HG02943 (cell line): ENCODE results near the gene LRRC70.

ENCODE experiments used
- ATAC-seq: cut with Tn5 transposase; IDR thresholded peaks from one replicate; pipeline ENCODE4 v1.9.1; 2021; ENCODE audit warnings: mild to moderate bottlenecking, low read depth, moderate library complexity; ENCODE audit not compliant: unreplicated experiment

Gene LRRC70

GRCh38 chr5:62572918-62573514 lies 5.6 kb upstream of the LRRC70 start:
- no peak for ATAC-seq

GRCh38 chr5:62574599-62574998 lies 4.0 kb upstream of the LRRC70 start:
- no peak for ATAC-seq

GRCh38 chr5:62575066-62575465 lies 3.6 kb upstream of the LRRC70 start:
- ATAC-seq, result no peak

- no peak for ATAC-seq
Measured at GRCh38 chr5:62575489-62575888, 3.1 kb upstream of the LRRC70 start.

DNA sequence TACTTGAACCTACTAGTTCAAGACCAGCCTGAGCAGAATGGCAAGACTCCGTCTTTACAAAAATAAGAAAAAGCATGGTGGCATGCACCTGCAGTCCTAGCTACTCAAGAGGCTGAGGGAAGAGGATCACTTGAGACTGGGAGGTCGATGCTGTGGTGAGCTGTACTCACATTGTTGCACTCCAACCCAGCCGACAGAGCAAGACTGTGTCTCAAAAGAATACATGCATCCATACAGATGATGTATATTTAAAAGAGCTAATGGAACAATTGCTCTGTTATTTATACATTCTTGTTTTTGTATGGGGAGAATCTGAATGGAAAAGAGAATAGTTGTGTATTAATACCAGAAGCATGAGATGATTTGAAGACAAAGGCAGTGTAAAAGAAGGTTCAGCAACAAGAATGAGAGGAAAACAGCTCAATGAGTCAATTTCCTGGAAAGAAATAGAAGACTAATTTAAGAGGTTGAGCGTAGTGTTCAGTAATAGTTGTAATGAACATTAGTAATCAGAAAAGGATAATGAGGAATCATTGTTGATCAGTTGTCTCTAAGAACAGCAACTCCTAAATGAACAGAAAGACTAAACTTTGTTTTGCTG lies 1.9 kb upstream of the LRRC70 start:
- no peak for ATAC-seq

GRCh38 chr5:62577488-62577887 lies 1.1 kb upstream of the LRRC70 start:
- ATAC-seq, result no peak

DNA sequence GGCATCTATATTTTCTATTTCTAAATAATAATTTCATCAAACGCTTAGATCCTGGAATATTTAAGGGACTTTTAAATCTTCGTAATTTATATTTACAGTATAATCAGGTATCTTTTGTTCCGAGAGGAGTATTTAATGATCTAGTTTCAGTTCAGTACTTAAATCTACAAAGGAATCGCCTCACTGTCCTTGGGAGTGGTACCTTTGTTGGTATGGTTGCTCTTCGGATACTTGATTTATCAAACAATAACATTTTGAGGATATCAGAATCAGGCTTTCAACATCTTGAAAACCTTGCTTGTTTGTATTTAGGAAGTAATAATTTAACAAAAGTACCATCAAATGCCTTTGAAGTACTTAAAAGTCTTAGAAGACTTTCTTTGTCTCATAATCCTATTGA lies 1.1 kb downstream of the LRRC70 start:
- no peak for ATAC-seq

DNA sequence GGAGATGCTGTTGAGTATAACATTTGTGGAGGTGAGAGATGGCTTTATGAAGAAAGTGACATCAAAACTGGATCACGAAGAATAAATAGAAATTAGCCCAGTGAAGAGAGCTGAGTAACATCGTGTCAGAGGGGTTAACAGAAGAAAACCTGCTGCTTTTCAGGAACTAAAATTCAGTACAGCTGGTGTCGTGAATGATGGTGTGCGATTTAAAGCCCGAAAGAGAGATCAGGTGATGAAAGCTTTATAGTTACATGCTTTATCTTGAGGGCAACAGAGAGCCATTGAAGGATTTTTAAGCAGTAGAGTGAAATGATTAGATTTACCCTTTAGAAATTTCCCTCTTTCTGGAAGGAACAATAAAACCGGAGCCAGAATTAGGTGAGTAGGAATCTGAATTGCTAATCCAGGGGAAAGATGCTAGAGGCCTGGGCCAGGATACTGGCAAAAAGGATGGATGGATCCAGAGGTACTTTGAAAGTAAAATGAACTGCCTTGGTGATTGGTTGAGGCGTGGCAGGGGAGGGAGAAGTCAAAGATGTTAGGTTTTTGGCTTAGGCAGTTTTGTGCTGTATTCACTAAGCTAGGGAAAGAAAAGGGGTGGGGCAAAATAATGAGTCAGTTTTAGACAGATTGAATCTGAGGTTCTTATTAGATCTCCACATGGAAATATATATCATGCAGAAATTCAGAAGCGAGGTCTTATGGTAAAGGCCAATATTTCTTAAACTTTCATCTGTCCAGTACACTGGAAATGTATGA lies 3.4 kb downstream of the LRRC70 start:
- ATAC-seq, result no peak

DNA sequence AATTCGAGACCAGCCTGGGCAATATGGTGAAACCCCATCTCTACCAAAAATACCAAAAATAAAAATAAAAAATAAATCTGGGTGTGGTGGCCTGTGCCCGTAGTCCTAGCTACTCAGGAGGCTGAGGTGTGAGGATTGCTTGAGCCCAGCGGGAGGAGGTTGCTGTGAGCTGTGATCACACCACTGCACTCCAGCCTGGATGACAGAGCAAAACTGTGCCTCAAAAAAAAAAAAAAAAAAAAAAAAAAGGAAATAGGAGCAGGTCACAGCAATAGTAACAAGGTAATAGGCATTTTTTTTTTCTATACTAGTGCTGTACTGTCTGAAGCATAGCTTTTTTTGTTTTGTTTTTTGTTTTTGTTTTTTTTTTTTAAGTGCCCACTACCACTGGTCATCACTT lies 5.8 kb downstream of the LRRC70 start:
- no peak for ATAC-seq

- ATAC-seq, result no peak
Measured at GRCh38 chr5:62585306-62585705, 6.7 kb downstream of the LRRC70 start.

- ATAC-seq, result no peak
Measured at GRCh38 chr5:62585751-62586150, 7.1 kb downstream of the LRRC70 start.

- ATAC-seq, result no peak
Measured at GRCh38 chr5:62587737-62588136, 9.1 kb downstream of the LRRC70 start.

GRCh38 chr5:62588668-62589067 lies 10.0 kb downstream of the LRRC70 start:
- ATAC-seq, result no peak

- no peak for ATAC-seq
Measured at GRCh38 chr5:62589504-62589903, 10.9 kb downstream of the LRRC70 start.

GRCh38 chr5:62590387-62590786 lies 11.8 kb downstream of the LRRC70 start:
- ATAC-seq, result no peak

DNA sequence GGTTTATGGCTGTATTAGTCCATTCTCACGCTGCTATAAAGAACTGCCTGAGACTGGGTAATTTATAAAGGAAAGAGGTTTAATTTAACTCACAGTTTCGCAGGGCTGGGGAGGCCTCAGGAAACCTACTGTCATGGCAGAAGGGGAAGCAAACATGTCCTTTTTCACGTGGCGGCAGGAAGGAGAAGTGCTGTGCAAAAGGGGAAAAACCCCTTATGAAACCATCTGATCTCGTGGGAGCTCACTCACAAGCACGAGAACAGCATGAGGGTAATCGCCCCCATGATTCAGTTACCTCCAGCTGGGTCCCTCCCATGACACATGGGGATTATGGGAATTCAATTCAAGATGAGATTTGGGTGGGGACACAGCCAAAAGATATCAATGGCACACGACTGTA lies 13.9 kb downstream of the LRRC70 start:
- ATAC-seq, result no peak

DNA sequence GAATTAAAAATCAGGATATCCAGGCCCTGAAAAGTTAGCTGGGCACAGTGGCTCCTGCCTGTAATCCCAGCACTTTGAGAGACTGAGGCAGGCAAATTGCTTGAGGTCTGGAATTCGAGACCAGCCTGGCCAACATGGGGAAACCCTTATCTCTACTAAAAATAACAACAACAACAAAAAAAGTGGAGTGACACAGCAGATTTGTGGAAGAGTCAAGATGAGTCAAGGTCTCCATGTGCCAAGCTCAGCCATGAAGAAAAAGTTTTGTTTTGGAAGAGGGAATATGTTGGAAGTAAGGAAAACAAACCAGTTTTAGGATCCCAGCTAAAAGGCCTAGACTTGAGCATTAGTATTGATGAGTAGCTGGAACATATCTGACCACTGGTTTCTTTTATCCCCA lies 14.7 kb downstream of the LRRC70 start:
- ATAC-seq, result no peak

- ATAC-seq, result no peak
Measured at GRCh38 chr5:62594364-62594984, 15.9 kb downstream of the LRRC70 start.

DNA sequence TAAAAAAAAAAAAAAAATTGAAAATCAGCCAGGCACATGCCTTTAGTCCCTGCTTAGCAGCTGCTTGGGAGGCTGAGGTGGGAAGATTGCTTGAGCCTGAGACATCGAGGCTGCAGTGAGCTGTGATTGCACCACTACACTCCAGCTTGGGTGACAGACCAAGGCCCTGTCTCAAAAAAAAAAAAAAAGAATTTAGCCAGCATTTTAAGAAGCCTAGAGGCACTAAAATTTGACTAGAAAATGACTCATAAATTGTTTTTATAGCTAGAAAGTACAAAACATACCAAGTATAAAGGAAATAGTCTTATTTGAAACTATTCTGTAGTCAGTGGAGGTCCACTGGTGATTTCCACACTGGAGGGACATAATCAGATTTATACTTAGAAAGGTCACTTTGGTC lies 17.5 kb downstream of the LRRC70 start:
- no peak for ATAC-seq

- no peak for ATAC-seq
Measured at GRCh38 chr5:62596691-62597090, 18.1 kb downstream of the LRRC70 start.

DNA sequence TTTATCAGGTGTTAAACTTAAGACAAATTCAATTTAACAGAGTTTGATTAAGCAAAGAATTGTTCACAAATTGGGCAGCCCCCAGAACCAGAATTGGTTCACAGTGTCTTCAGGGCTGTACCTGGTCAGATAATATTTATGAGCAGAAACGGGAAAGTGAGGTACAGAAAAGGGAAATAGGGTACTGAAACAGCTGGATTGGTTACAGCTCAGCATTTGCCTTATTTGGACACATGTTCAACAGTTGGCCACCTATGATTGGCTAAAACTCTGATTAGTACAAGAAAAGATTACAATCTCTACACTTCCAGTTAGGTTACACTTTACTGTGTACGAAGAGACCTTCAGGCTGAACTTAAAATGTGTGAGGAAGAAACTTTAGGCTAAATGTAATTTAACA lies 18.7 kb downstream of the LRRC70 start:
- no peak for ATAC-seq
